Measurements from ENCODE around the gene GM2A.

The GM2A gene

GRCh38 chr5:151274666-151275065 is 21.7 kb downstream of the GM2A start:
- H3K36me3 Mint-ChIP-seq, result peaks cover 5% of the 10 kb centered on the region
- no peaks in the 10 kb centered on the region for H3K27me3 Mint-ChIP-seq
- DNase-seq (ENCODE audit: low spot score in 2 of 2), result no peak
- no peaks in the 10 kb centered on the region for H3K4me1 Mint-ChIP-seq
- H3K9me3 Mint-ChIP-seq, result no peaks in the 10 kb centered on the region
- H3K27ac Mint-ChIP-seq, result no peak overlapping the region
- no peak for ATAC-seq (ENCODE audit: low read depth)
- no peak overlapping the region for H3K4me3 Mint-ChIP-seq

DNA sequence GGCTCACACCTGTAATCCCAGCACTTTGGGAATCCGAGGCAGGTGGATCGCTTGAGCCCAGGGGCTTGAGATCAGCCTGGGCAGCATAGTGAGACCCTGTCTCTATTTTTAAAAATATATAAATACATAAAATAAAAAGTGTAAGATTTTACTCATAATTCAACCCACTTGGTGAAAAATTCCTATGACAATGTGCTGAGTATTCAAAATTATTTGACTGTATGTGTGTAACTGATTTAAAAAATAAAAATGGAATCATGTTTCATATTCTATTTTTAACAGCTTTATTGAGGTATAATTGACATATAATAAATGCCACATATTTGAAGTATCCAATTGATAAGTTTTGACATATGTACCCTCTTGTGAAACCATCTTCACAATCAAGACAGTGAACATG is 22.8 kb downstream of the GM2A start:
- H3K4me3 Mint-ChIP-seq, result no peak overlapping the region
- DNase-seq (ENCODE audit: low spot score in 2 of 2), result no peak
- H3K4me1 Mint-ChIP-seq, result no peaks in the 10 kb centered on the region
- ATAC-seq (ENCODE audit: low read depth), result no peak
- no peaks in the 10 kb centered on the region for H3K9me3 Mint-ChIP-seq
- H3K36me3 Mint-ChIP-seq, result peaks cover 8% of the 10 kb centered on the region
- no peak overlapping the region for H3K27ac Mint-ChIP-seq
- no peaks in the 10 kb centered on the region for H3K27me3 Mint-ChIP-seq

- no peak overlapping the region for H3K4me3 Mint-ChIP-seq
- H3K27me3 Mint-ChIP-seq, result no peaks in the 10 kb centered on the region
- H3K9me3 Mint-ChIP-seq, result no peaks in the 10 kb centered on the region
- DNase-seq (ENCODE audit: low spot score in 2 of 2) (no peak), ATAC-seq (ENCODE audit: low read depth) (no peak)
- H3K4me1 Mint-ChIP-seq, result no peaks in the 10 kb centered on the region
- H3K27ac Mint-ChIP-seq, result no peak overlapping the region
- H3K36me3 Mint-ChIP-seq, result peaks cover 8% of the 10 kb centered on the region
Measured at GRCh38 chr5:151278845-151279244, 25.9 kb downstream of the GM2A start.

- H3K9me3 Mint-ChIP-seq, result no peaks in the 10 kb centered on the region
- DNase-seq (ENCODE audit: low spot score in 2 of 2) (no peak), ATAC-seq (ENCODE audit: low read depth) (no peak)
- peaks cover 8% of the 10 kb centered on the region for H3K36me3 Mint-ChIP-seq
- H3K4me3 Mint-ChIP-seq, result no peak overlapping the region
- H3K4me1 Mint-ChIP-seq, result no peaks in the 10 kb centered on the region
- no peaks in the 10 kb centered on the region for H3K27me3 Mint-ChIP-seq
- no peak overlapping the region for H3K27ac Mint-ChIP-seq
Measured at GRCh38 chr5:151280443-151280842, 27.5 kb downstream of the GM2A start.

GRCh38 chr5:151281001-151281639 is 28.1 kb downstream of the GM2A start:
- no peaks in the 10 kb centered on the region for H3K4me1 Mint-ChIP-seq
- H3K27ac Mint-ChIP-seq, result no peak overlapping the region
- peaks cover 6% of the 10 kb centered on the region for H3K36me3 Mint-ChIP-seq
- no peak for DNase-seq (ENCODE audit: low spot score in 2 of 2)
- no peaks in the 10 kb centered on the region for H3K9me3 Mint-ChIP-seq
- H3K27me3 Mint-ChIP-seq, result no peaks in the 10 kb centered on the region
- no peak for ATAC-seq (ENCODE audit: low read depth)
- no peak overlapping the region for H3K4me3 Mint-ChIP-seq

- H3K27me3 Mint-ChIP-seq, result no peaks in the 10 kb centered on the region
- H3K4me1 Mint-ChIP-seq, result peaks cover 3% of the 10 kb centered on the region
Measured at GRCh38 chr5:151283120-151283825, 30.3 kb downstream of the GM2A start.

GRCh38 chr5:151284392-151284967 is 31.5 kb downstream of the GM2A start:
- Mint-ChIP-seq H3K9me3 (no peaks in the 10 kb centered on the region), H3K36me3 (peaks cover 3% of the 10 kb centered on the region), H3K27me3 (no peaks in the 10 kb centered on the region), H3K27ac (no peak overlapping the region), H3K4me1 (peaks cover 3% of the 10 kb centered on the region), H3K4me3 (no peak overlapping the region)
- no peak for ATAC-seq (ENCODE audit: low read depth)
- DNase-seq (ENCODE audit: low spot score in 2 of 2), result no peak

More at GRCh38 chr5:151283120-151283825, 30.3 kb downstream of the GM2A start:
- ATAC-seq (ENCODE audit: low read depth) (no peak), DNase-seq (ENCODE audit: low spot score in 2 of 2) (no peak)
- no peaks in the 10 kb centered on the region for H3K9me3 Mint-ChIP-seq
- H3K4me3 Mint-ChIP-seq, result no peak overlapping the region
- no peak overlapping the region for H3K27ac Mint-ChIP-seq
- peaks cover 6% of the 10 kb centered on the region for H3K36me3 Mint-ChIP-seq

DNA sequence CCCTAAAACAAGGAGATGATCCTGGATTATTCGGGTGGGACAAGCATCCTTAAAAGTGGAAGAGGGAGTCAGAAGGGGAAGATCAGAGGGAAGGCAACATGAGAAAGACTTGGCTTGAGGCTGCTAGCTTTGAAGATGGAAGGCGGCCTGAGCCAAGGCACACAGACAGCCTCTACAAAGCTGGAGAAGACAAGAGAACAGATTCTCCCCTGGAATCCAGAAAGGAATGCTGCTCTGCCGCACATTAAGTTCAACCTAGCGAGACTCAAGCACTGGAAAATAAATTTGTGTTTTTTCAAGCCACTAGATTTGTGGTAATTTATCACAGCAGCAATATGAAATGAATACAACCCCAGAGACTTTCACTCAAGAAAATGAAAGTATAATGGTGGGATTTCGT is 32.7 kb downstream of the GM2A start:
- ATAC-seq (ENCODE audit: low read depth) (no peak), DNase-seq (ENCODE audit: low spot score in 2 of 2) (no peak)
- Mint-ChIP-seq H3K4me1 (peaks cover 3% of the 10 kb centered on the region), H3K27ac (no peak overlapping the region), H3K27me3 (no peaks in the 10 kb centered on the region), H3K36me3 (no peaks in the 10 kb centered on the region), H3K4me3 (no peak overlapping the region), H3K9me3 (no peaks in the 10 kb centered on the region)

DNA sequence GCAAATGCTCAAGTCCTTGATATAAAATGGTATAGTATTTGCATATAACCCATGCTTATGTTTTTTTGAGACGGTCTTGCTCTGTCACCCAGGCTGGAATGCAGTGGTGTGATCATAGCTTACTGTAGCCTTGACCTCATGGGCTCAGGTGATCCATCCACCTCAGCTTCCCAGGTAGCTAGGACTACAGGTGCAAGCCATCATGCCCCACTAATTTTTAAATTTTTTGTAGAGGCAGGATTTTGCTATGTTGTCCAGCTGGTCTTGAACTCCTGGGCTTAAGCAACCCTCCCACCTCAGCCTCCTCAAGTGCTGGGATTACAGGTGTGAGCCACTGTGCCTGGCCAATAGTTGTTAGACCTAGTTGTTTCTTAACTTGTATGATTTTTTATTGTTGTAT is 33.3 kb downstream of the GM2A start:
- no peaks in the 10 kb centered on the region for H3K9me3 Mint-ChIP-seq
- H3K4me1 Mint-ChIP-seq, result peaks cover 3% of the 10 kb centered on the region
- no peak for ATAC-seq (ENCODE audit: low read depth)
- DNase-seq (ENCODE audit: low spot score in 2 of 2), result no peak
- H3K27me3 Mint-ChIP-seq, result no peaks in the 10 kb centered on the region
- H3K36me3 Mint-ChIP-seq, result no peaks in the 10 kb centered on the region
- H3K4me3 Mint-ChIP-seq, result no peak overlapping the region
- H3K27ac Mint-ChIP-seq, result no peak overlapping the region

GRCh38 chr5:151288180-151288579 is 35.2 kb downstream of the GM2A start:
- DNase-seq (ENCODE audit: low spot score in 2 of 2), result no peak
- Mint-ChIP-seq H3K4me3 (no peak overlapping the region), H3K36me3 (no peaks in the 10 kb centered on the region), H3K4me1 (peaks cover 3% of the 10 kb centered on the region), H3K27ac (no peak overlapping the region), H3K27me3 (no peaks in the 10 kb centered on the region), H3K9me3 (no peaks in the 10 kb centered on the region)
- ATAC-seq (ENCODE audit: low read depth), result peak; percentile 38

- DNase-seq (ENCODE audit: low spot score in 2 of 2) (no peak), ATAC-seq (ENCODE audit: low read depth) (no peak)
- peaks cover 10% of the 10 kb centered on the region for H3K4me1 Mint-ChIP-seq
- H3K27ac Mint-ChIP-seq, result no peak overlapping the region
- peaks cover 2% of the 10 kb centered on the region for H3K27me3 Mint-ChIP-seq
- H3K36me3 Mint-ChIP-seq, result no peaks in the 10 kb centered on the region
- H3K9me3 Mint-ChIP-seq, result no peaks in the 10 kb centered on the region
- H3K4me3 Mint-ChIP-seq, result no peak overlapping the region
Measured at GRCh38 chr5:151293624-151294023, 40.6 kb downstream of the GM2A start.

DNA sequence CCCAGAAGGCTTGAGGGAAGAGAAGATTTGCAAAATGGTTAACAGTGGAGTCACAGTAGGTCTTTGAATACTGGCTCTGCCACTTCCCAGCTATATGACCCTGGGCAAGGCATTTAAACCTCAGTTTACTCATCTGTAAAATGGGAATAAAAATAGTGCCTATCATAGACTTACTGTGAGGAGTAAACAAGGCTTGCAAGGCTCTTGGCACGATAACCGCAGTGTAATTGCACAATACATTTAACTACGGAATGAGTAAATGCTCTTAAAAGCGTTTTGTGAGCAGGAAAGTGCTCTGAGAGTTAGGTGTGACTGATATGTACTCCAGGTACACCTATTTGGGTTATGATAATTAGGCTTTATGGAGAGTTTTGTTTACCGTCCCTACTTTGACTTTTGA is 42.2 kb downstream of the GM2A start:
- Mint-ChIP-seq H3K27ac (no peak overlapping the region), H3K27me3 (peaks cover 2% of the 10 kb centered on the region), H3K36me3 (no peaks in the 10 kb centered on the region), H3K4me3 (no peak overlapping the region), H3K9me3 (no peaks in the 10 kb centered on the region), H3K4me1 (peaks cover 10% of the 10 kb centered on the region)
- ATAC-seq (ENCODE audit: low read depth) (no peak), DNase-seq (ENCODE audit: low spot score in 2 of 2) (no peak)

- no peak overlapping the region for H3K27ac Mint-ChIP-seq
- peaks cover 10% of the 10 kb centered on the region for H3K4me1 Mint-ChIP-seq
- no peak for ATAC-seq (ENCODE audit: low read depth)
- no peak for DNase-seq (ENCODE audit: low spot score in 2 of 2)
- no peak overlapping the region for H3K4me3 Mint-ChIP-seq
- H3K27me3 Mint-ChIP-seq, result peaks cover 2% of the 10 kb centered on the region
- no peaks in the 10 kb centered on the region for H3K9me3 Mint-ChIP-seq
- H3K36me3 Mint-ChIP-seq, result no peaks in the 10 kb centered on the region
Measured at GRCh38 chr5:151295791-151296477, 42.9 kb downstream of the GM2A start.

DNA sequence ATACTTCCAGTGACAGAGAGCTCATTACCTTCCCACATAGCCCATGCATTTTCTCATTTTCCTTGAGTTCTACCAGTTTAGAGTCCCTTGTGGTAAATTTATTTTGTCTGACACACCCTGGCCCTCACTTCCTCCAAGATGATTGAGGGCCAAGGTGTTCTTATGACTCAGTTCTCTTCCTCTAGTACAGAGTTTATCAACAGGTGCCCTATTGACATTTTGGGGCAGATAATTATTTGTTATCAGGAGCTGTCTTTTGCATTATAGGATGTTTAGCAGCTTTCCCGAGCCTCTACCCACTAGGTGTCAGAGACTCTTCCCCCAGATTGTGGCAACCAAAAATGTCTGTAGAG is 43.5 kb downstream of the GM2A start:
- no peaks in the 10 kb centered on the region for H3K9me3 Mint-ChIP-seq
- DNase-seq (ENCODE audit: low spot score in 2 of 2), result no peak
- H3K27me3 Mint-ChIP-seq, result peaks cover 2% of the 10 kb centered on the region
- H3K36me3 Mint-ChIP-seq, result no peaks in the 10 kb centered on the region
- no peak for ATAC-seq (ENCODE audit: low read depth)
- peaks cover 10% of the 10 kb centered on the region for H3K4me1 Mint-ChIP-seq
- H3K4me3 Mint-ChIP-seq, result no peak overlapping the region
- H3K27ac Mint-ChIP-seq, result no peak overlapping the region

Measured in memory B cell (primary cell).